ENCODE data around the gene PRM1. TPM values are rescaled to one million over a fixed set of nuclear protein-coding genes. Genes with fewer than 3 reads are reported as not detected.

Gene PRM1
- total RNA-seq, 1 experiment from 2014 or later, result not detected

GRCh38 chr16:11292076-11292748 lies 11.1 kb upstream of the PRM1 start:
- Histone ChIP-seq H4K8ac (replicated peaks; ENCODE audit: insufficient read length, low read depth, low read length) (no peak overlapping the region), H4K20me1 (ENCODE audit: control insufficient read depth, insufficient read depth, insufficient read length) (no peaks in the 10 kb centered on the region), H2AFZ (ENCODE audit: low read length) (no peak overlapping the region), H2AK5ac (ENCODE audit: insufficient read length, low read length) (no peak overlapping the region), H3K4me1 (ENCODE audit: insufficient read depth, low read length) (peaks cover 2% of the 10 kb centered on the region; the same call in 1 of the 2 replicates), H3K56ac (ENCODE audit: insufficient read length, low read depth, low read length) (no peak overlapping the region), H3K18ac (ENCODE audit: insufficient read length, low read depth, low read length) (no peak overlapping the region), H3T11ph (ENCODE audit: low read length) (no peak overlapping the region), H4K5ac (ENCODE audit: insufficient read length, low read depth, low read length) (no peak overlapping the region), H2BK120ac (ENCODE audit: low read depth, low read length, poor library complexity, severe bottlenecking) (no peak overlapping the region), H2BK20ac (ENCODE audit: low read depth, low read length, poor library complexity, severe bottlenecking) (no peak overlapping the region), H3K4ac (ENCODE audit: low read depth, low read length) (no peak overlapping the region), H3K14ac (ENCODE audit: insufficient read depth, low read length) (no peak overlapping the region), H2BK12ac (ENCODE audit: insufficient read length, low read depth, low read length) (no peak overlapping the region), H4K91ac (ENCODE audit: insufficient read length, low read depth, low read length) (no peak overlapping the region), H3K9me3 (ENCODE audit: control insufficient read depth, low read depth, low read length) (no peaks in the 10 kb centered on the region), H3K79me1 (ENCODE audit: insufficient read depth, low read depth, low read length, poor library complexity, severe bottlenecking) (no peaks in the 10 kb centered on the region), H2BK15ac (ENCODE audit: low read depth, low read length) (no peak overlapping the region), H3K27ac (ENCODE audit: insufficient read length, low read depth, low read length) (no peak overlapping the region), H3K23me2 (ENCODE audit: insufficient read length, low read depth, low read length, poor library complexity, severe bottlenecking) (no peaks in the 10 kb centered on the region), H3K9ac (ENCODE audit: extremely low read depth, insufficient read length, low read length) (no peak overlapping the region), H3K79me2 (ENCODE audit: insufficient read depth, low read length) (no peaks in the 10 kb centered on the region), H3K23ac (ENCODE audit: insufficient read length, low read depth, low read length) (no peak overlapping the region), H3K27me3 (ENCODE audit: insufficient read depth, low read length) (no peaks in the 10 kb centered on the region), H2BK5ac (ENCODE audit: insufficient read length, low read length) (no peak overlapping the region), H3K4me2 (ENCODE audit: insufficient read depth, insufficient read length, low read length) (no peak overlapping the region)
- Mint-ChIP-seq H3K4me3 (no peak overlapping the region), H3K4me1 (peaks cover 25 to 30% of the 10 kb centered on the region in 2 experiments), H3K27ac (no peak overlapping the region), H3K36me3 (ENCODE audit: insufficient read depth in 1 of 3, low read depth in 3 of 3) (no peaks in the 10 kb centered on the region; a peak in 1 of 7 replicates), H3K27me3 (ENCODE audit: low read depth) (no peaks in the 10 kb centered on the region; the same call in none of the 2 replicates), H3K9me3 (no peaks in the 10 kb centered on the region)
- no peak for TF ChIP-seq CTCF (conservative IDR thresholded peaks at IDR 0.05)
- no CpG with 5 or more reads among the region's 7 CpGs for WGBS (ENCODE audit: extremely low coverage, insufficient read length, low lambda C conversion rate)
- DNase-seq, result no peak

Measured in H9 (cell line).